A549 (cell line): ENCODE results near the gene USP4. TPM values are rescaled to one million over a fixed set of nuclear protein-coding genes. Genes with fewer than 3 reads are reported as not detected.

Experiments
- ATAC-seq, 2 experiments: fragments of 200-7000 bp in 1 of 2; fragments of >200 bp in 1 of 2; cut with Nextera tagmentation in 1 of 2; cut with Tn5 transposase in 1 of 2; 3 replicates each; pipeline versions ENCODE4 v1.8.0 to v1.9.1; 2018 to 2020; ENCODE audit warnings: mild to moderate bottlenecking in 1 of 2, moderate library complexity in 1 of 2
- CTCF ChIA-PET: fragments of 300-600 bp; sonication (Branson Sonifier 250); formaldehyde crosslinking; extraction: SDS; loops from one replicate; lab custom pipeline; 2021; ENCODE audit warnings: antibody characterized with exemption, inconsistent platforms; lab: Yijun Ruan, JAX
- POLR2A ChIA-PET: fragments of 350-600 bp; formaldehyde crosslinking; extraction: SDS; loops from one replicate; lab custom pipeline; 2021; ENCODE audit warnings: antibody characterized with exemption, inconsistent platforms; lab: Yijun Ruan, JAX
- DNase-seq, 2 experiments: peaks; one replicate each; pipeline versions ENCODE4 v3.0.0 to v3.0.0-alpha.2; 2011 to 2016; ENCODE audit warnings: low read depth in 1 of 2, low spot score in 1 of 2
- FAIRE-seq: peaks from 2 replicates; lab custom pipeline; 2011; peaks lifted over from hg19 to GRCh38; lab: Jason Lieb, UNC
- H3K27ac ChIP-seq, 2 experiments: fragments of >200 bp; sonication (Bioruptor Twin); formaldehyde crosslinking; 3 replicates each; pipeline ENCODE4 v1.5.1; 2016 to 2017
- H3K4me1 ChIP-seq: fragments of >200 bp; sonication (Bioruptor Twin); formaldehyde crosslinking; 3 replicates; pipeline ENCODE4 v1.6.1; 2016
- H3K4me2 ChIP-seq: fragments of >200 bp; sonication (Bioruptor Twin); formaldehyde crosslinking; 3 replicates; pipeline ENCODE4 v1.6.1; 2016
- H3K4me3 ChIP-seq: fragments of >200 bp; sonication (Bioruptor Twin); formaldehyde crosslinking; 3 replicates; pipeline ENCODE4 v1.5.1; 2016
- H3K9me3 ChIP-seq: fragments of >200 bp; sonication (Bioruptor Twin); formaldehyde crosslinking; 3 replicates; pipeline ENCODE4 v1.6.1; 2016
- BCL3 ChIP-seq: fragments of >200 bp; sonication (Bioruptor Twin); formaldehyde crosslinking; IDR thresholded peaks from 3 replicates; pipeline ENCODE4 v1.6.1; 2016
- BHLHE40 ChIP-seq: IDR thresholded peaks from 2 replicates; pipeline ENCODE4 v1.6.1; 2012; ENCODE audit warnings: low read depth, low read length, inconsistent platforms
- CBX8 ChIP-seq: fragments of 200-600 bp; sonication (generic); IDR thresholded peaks from 2 replicates; pipeline ENCODE4 v1.6.1; 2016
- E2F6 ChIP-seq: IDR thresholded peaks from 2 replicates; pipeline ENCODE4 v1.6.1; 2012; ENCODE audit warnings: low read depth, borderline replicate concordance
- EHF ChIP-seq: fragments of 250-450 bp; sonication (Bioruptor Pico); IDR thresholded peaks from 2 replicates; pipeline ENCODE4 v1.5.0; 2020; ENCODE audit warnings: mild to moderate bottlenecking
- EHMT2 ChIP-seq: fragments of 200-600 bp; sonication (generic); IDR thresholded peaks from 2 replicates; pipeline ENCODE4 v1.6.1; 2016; ENCODE audit warnings: antibody characterized with exemption, low read depth, mild to moderate bottlenecking, moderate library complexity
- EP300 ChIP-seq, 2 experiments: fragments of >200 bp; sonication (Bioruptor Twin); formaldehyde crosslinking; IDR thresholded peaks; 2 replicates in 1 of 2; 3 replicates in 1 of 2; pipeline ENCODE4 v1.6.1; 2016 to 2017
- FOSB ChIP-seq: fragments of 250-450 bp; sonication (Bioruptor Pico); IDR thresholded peaks from 2 replicates; pipeline ENCODE4 v1.5.0; 2020; ENCODE audit warnings: mild to moderate bottlenecking, moderate library complexity
- FOSL2 ChIP-seq, 2 experiments: fragments of 450-650 bp in 1 of 2; fragments of >200 bp in 1 of 2; sonication (Bioruptor Twin) in 1 of 2; formaldehyde crosslinking; IDR thresholded peaks; 2 replicates each; pipeline versions ENCODE4 v1.5.0 to v1.6.1; 2016 to 2020; ENCODE audit warnings: mild to moderate bottlenecking in 1 of 2, moderate library complexity in 1 of 2
- GATA3 ChIP-seq: IDR thresholded peaks from 2 replicates; pipeline ENCODE4 v1.6.1; 2012; ENCODE audit warnings: borderline replicate concordance
- HES2 ChIP-seq: fragments of >200 bp; sonication (Bioruptor Twin); formaldehyde crosslinking; IDR thresholded peaks from 2 replicates; pipeline ENCODE4 v1.6.1; 2016
- HOXA7 ChIP-seq: fragments of 250-450 bp; sonication (Bioruptor Pico); IDR thresholded peaks from 2 replicates; pipeline ENCODE4 v1.5.0; 2020; ENCODE audit warnings: mild to moderate bottlenecking, moderate library complexity
- HOXB13 ChIP-seq: fragments of 250-450 bp; sonication (Bioruptor Pico); IDR thresholded peaks from 2 replicates; pipeline ENCODE4 v1.5.0; 2020; ENCODE audit warnings: low read depth, mild to moderate bottlenecking, moderate library complexity
- HOXB5 ChIP-seq: fragments of 250-450 bp; sonication (Bioruptor Pico); IDR thresholded peaks from 2 replicates; pipeline ENCODE4 v1.5.0; 2020; ENCODE audit warnings: mild to moderate bottlenecking, moderate library complexity
- KDM5A ChIP-seq: fragments of 200-600 bp; sonication (generic); IDR thresholded peaks from 2 replicates; pipeline ENCODE4 v1.6.1; 2016; ENCODE audit warnings: antibody characterized with exemption, mild to moderate bottlenecking
- MAX ChIP-seq: IDR thresholded peaks from 2 replicates; pipeline ENCODE4 v1.6.1; 2012
- MYC ChIP-seq: IDR thresholded peaks from 2 replicates; pipeline ENCODE4 v1.6.1; 2012; ENCODE audit warnings: mild to moderate bottlenecking, inconsistent platforms, low read length, improper control_type of control experiment, borderline replicate concordance
- NPAS2 ChIP-seq: fragments of 250-450 bp; sonication (Bioruptor Pico); IDR thresholded peaks from 2 replicates; pipeline ENCODE4 v1.8.0; 2022; ENCODE audit warnings: mild to moderate bottlenecking, moderate library complexity, borderline replicate concordance
- NR3C1 ChIP-seq: fragments of >200 bp; sonication (Bioruptor Twin); formaldehyde crosslinking; IDR thresholded peaks from 3 replicates; pipeline ENCODE4 v1.6.1; 2017
- PBX3 ChIP-seq: IDR thresholded peaks from 2 replicates; pipeline ENCODE4 v1.6.1; 2012
- PHF8 ChIP-seq: fragments of 200-600 bp; sonication (generic); IDR thresholded peaks from 2 replicates; pipeline ENCODE4 v1.6.1; 2016; ENCODE audit warnings: low read depth, mild to moderate bottlenecking, antibody characterized with exemption, moderate library complexity, borderline replicate concordance
- POLR2AphosphoS2 ChIP-seq: conservative IDR thresholded peaks from 2 replicates; pipeline ENCODE4 v1.6.1; 2012; ENCODE audit warnings: low read length, improper control_type of control experiment, inconsistent platforms
- RCOR1 ChIP-seq: fragments of 150-350 bp; IDR thresholded peaks from 2 replicates; pipeline ENCODE4 v1.6.1; 2014; ENCODE audit warnings: antibody characterized with exemption, low read length, low read depth
- RFX5 ChIP-seq: fragments of 450-650 bp; IDR thresholded peaks from 2 replicates; pipeline ENCODE4 v1.7.1; 2014; ENCODE audit warnings: antibody characterized with exemption, mild to moderate bottlenecking, moderate library complexity
- RNF2 ChIP-seq: fragments of 200-600 bp; sonication (generic); IDR thresholded peaks from 2 replicates; pipeline ENCODE4 v1.6.1; 2016; ENCODE audit warnings: low read depth, mild to moderate bottlenecking, antibody characterized with exemption, moderate library complexity, borderline replicate concordance
- SREBF2 ChIP-seq: fragments of 450-650 bp; IDR thresholded peaks from 2 replicates; pipeline ENCODE4 v1.6.1; 2014; ENCODE audit warnings: mild to moderate bottlenecking, moderate library complexity
- TP53 ChIP-seq: fragments of 250-450 bp; sonication (Bioruptor Pico); IDR thresholded peaks from 2 replicates; pipeline ENCODE4 v1.5.0; 2021; ENCODE audit warnings: mild to moderate bottlenecking, moderate library complexity
- ZFP36 ChIP-seq: fragments of 450-650 bp; IDR thresholded peaks from 2 replicates; pipeline ENCODE4 v1.6.1; 2014; ENCODE audit warnings: borderline replicate concordance; ENCODE audit not compliant: partially characterized antibody
- ZNF302 ChIP-seq: fragments of 250-450 bp; sonication (Bioruptor Pico); IDR thresholded peaks from 2 replicates; pipeline ENCODE4 v1.9.0; 2021; ENCODE audit warnings: inconsistent platforms, mild to moderate bottlenecking, moderate library complexity
- WGBS: methylation state at CpG from one replicate; pipeline ENCODE4 v1.1.6; 2017; ENCODE audit errors: missing lambda C conversion rate; 5-methylcytosine and 5-hydroxymethylcytosine counted together
- polyA plus RNA-seq, 4 experiments: library from polyadenylated mRNA; depleted of rRNA in 3 of 4; stranded (reverse); fragments of >200 nt; fragmentation: RNase III in 1 of 4; extraction: RNeasy Plus Mini Kit Qiagen cat#74134 plus additional on column Dnase treatment in 1 of 4; gene quantifications; 2 replicates in 3 of 4; 3 replicates in 1 of 4; pipeline ENCODE4 v1.2.3, GENCODE V29; 2011 to 2017
- TF ChIP-seq, protein P1 (sequence below): fragments of >200 bp; sonication (Bioruptor Twin); formaldehyde crosslinking; IDR thresholded peaks from 3 replicates; pipeline ENCODE4 v1.5.1; 2016

Gene USP4
- polyA plus RNA-seq, 2 of the 4 experiments (the other 2 are of a cell fraction) = 12.9 to 23.7 TPM

DNA sequence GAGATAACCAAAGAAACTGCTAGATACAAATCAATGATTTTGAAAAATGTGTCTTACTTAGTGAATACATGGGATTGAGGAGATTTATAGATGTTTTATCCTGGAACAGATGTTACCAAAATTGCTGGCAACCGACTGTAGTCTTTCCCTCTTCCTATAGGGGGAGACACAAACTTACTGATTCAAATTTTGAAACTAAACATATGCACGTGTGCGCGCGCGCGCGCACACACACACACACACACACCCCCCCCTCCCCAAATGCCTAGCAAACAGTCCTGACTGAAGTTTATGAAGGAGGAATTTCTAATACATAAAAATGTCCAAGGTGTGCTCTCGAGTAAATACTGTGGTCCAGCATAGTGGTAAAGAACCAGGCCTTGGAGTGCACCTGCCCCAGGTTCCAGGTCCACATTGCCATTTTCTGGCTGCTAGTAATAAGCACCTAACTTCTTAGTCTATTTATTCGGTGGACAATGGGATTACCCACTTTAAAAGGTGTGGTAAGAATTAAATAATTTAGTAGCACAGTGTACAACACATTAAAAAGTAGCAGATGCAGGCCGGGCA, 44.3 kb downstream of the USP4 start (continued):
- TF ChIP-seq HES2 (no peak), HOXB13 (CRISPR knock-in tag) (no peak), POLR2AphosphoS2 (no peak), HOXA7 (no peak), MAX (0 out of 2 replicates have a peak, but pooled peaks have one; percentile 20), RCOR1 (no peak), KDM5A (no peak), RNF2 (no peak), FOSL2 (IDR thresholded peaks at IDR 0.05) (no peak), FOSL2 (CRISPR knock-in tag; IDR thresholded peaks at IDR 0.05) (no peak), GATA3 (no peak), EP300 (IDR thresholded peaks at IDR 0.05) (no peak), BCL3 (no peak), SREBF2 (no peak), NPAS2 (CRISPR knock-in tag) (no peak), EHF (CRISPR knock-in tag) (no peak), EHMT2 (no peak), PHF8 (no peak), TP53 (CRISPR knock-in tag) (no peak), NR3C1 (no peak), MYC (no peak), ZFP36 (no peak), FOSB (no peak), ZNF302 (CRISPR knock-in tag) (no peak), HOXB5 (CRISPR knock-in tag) (no peak), BHLHE40 (peak; percentile 39; the same call in 1 of the 2 replicates), E2F6 (no peak)
- TF ChIP-seq, protein P1, sequence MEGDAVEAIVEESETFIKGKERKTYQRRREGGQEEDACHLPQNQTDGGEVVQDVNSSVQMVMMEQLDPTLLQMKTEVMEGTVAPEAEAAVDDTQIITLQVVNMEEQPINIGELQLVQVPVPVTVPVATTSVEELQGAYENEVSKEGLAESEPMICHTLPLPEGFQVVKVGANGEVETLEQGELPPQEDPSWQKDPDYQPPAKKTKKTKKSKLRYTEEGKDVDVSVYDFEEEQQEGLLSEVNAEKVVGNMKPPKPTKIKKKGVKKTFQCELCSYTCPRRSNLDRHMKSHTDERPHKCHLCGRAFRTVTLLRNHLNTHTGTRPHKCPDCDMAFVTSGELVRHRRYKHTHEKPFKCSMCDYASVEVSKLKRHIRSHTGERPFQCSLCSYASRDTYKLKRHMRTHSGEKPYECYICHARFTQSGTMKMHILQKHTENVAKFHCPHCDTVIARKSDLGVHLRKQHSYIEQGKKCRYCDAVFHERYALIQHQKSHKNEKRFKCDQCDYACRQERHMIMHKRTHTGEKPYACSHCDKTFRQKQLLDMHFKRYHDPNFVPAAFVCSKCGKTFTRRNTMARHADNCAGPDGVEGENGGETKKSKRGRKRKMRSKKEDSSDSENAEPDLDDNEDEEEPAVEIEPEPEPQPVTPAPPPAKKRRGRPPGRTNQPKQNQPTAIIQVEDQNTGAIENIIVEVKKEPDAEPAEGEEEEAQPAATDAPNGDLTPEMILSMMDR = peak; percentile 56
- TF ChIP-seq, all 56 proteins: peak for 5

- Histone ChIP-seq H3K4me2 (no peak overlapping the region), H3K4me3 (no peak overlapping the region), H3K9me3 (no peaks in the 10 kb centered on the region), H3K4me1 (peaks cover 14% of the 10 kb centered on the region; the same call in 2 of the 3 replicates), H3K27ac (no peak overlapping the region)
- CTCF ChIA-PET = interaction anchor here (0.5 to 1.6 kb wide), 3 partner anchors 11 to 16 kb away, joined by 3 to 5 read pairs (median 4); no protein-coding TSS in a partner anchor
- TF ChIP-seq GATA3 (no peak), E2F6 (no peak), PBX3 (no peak), RFX5 (no peak), POLR2AphosphoS2 (no peak), CBX8 (no peak)
- FAIRE-seq = no peak
- DNase-seq = no peak
- WGBS = 97% methylated on average over 8 of the region's 8 CpGs
- ATAC-seq = no peak
- POLR2A ChIA-PET = no interaction called here
These were observed 45.5 kb downstream of the USP4 start for GRCh38 chr3:49294343-49294742.
